ENCODE measurements around the gene FAM89B. TPM values are rescaled to one million over a fixed set of nuclear protein-coding genes. Genes with fewer than 3 reads are reported as not detected.

The FAM89B gene
- total RNA-seq, 1 donor from 2014 or later: 44.1 TPM

GRCh38 chr11:65569164-65569972 is 3.0 kb upstream of the FAM89B start:
- no peak for DNase-seq (ENCODE audit: low spot score)
- intact Hi-C loops (cut with DNase I): no loop called here
- ATAC-seq: peak; percentile 20

GRCh38 chr11:65569973-65570918 is 2.1 kb upstream of the FAM89B start, which contains the start of gene ZNRD2:
TSS of gene ZNRD2 (plus strand) at chr11:65570477. CDS start at chr11:65570492, 15 bp downstream.
- intact Hi-C loops (cut with DNase I): loop anchor here (5.0 kb wide), 1 partner anchor 37 kb away; no protein-coding TSS in a partner anchor
- ATAC-seq (peak; percentile 92), DNase-seq (ENCODE audit: low spot score) (peak; percentile 98)

GRCh38 chr11:65571420-65571819 is 918 bp upstream of the FAM89B start:
- no peak for ATAC-seq
- DNase-seq (ENCODE audit: low spot score): no peak
- intact Hi-C loops (cut with DNase I): loop anchor here (5.0 kb wide), 1 partner anchor 36 kb away; no protein-coding TSS in a partner anchor

GRCh38 chr11:65571940-65572339 is 398 bp upstream of the FAM89B start:
- ATAC-seq (no peak), DNase-seq (ENCODE audit: low spot score) (no peak)
- intact Hi-C loops (cut with DNase I): loop anchor here (5.0 kb wide), 1 partner anchor 35 kb away; no protein-coding TSS in a partner anchor

GRCh38 chr11:65573391-65574079 is 1.2 kb downstream of the FAM89B start:
- intact Hi-C loops (cut with DNase I): loop anchor here (5.0 kb wide), 1 partner anchor 34 kb away; no protein-coding TSS in a partner anchor
- DNase-seq (ENCODE audit: low spot score) (no peak), ATAC-seq (no peak)

GRCh38 chr11:65574109-65574810 is 1.9 kb downstream of the FAM89B start:
- ATAC-seq: peak; percentile 68
- intact Hi-C loops (cut with DNase I): loop anchor here (5.0 kb wide), 1 partner anchor 33 kb away; no protein-coding TSS in a partner anchor
- peak; percentile 96 for DNase-seq (ENCODE audit: low spot score)

GRCh38 chr11:65574811-65575567 is 2.7 kb downstream of the FAM89B start:
- DNase-seq (ENCODE audit: low spot score) (no peak), ATAC-seq (no peak)
- intact Hi-C loops (cut with DNase I): loop anchor here (5.0 kb wide), 1 partner anchor 32 kb away; no protein-coding TSS in a partner anchor

- DNase-seq (ENCODE audit: low spot score) (no peak), ATAC-seq (peak; percentile 1)
- intact Hi-C loops (cut with DNase I): no loop called here
These were observed 3.4 kb downstream of the FAM89B start, which contains the start of gene EHBP1L1 for GRCh38 chr11:65575568-65576231. TSS of gene EHBP1L1 (plus strand) at chr11:65576053. CDS start at chr11:65576303, 250 bp downstream.

- DNase-seq (ENCODE audit: low spot score) (no peak), ATAC-seq (no peak)
- intact Hi-C loops (cut with DNase I): no loop called here
These were observed 4.0 kb downstream of the FAM89B start for GRCh38 chr11:65576232-65576866.

GRCh38 chr11:65576867-65577755 is 4.8 kb downstream of the FAM89B start:
- DNase-seq (ENCODE audit: low spot score) (peak; percentile 77), ATAC-seq (peak; percentile 30)
- intact Hi-C loops (cut with DNase I): no loop called here

GRCh38 chr11:65577756-65578109 is 5.4 kb downstream of the FAM89B start:
- no peak for ATAC-seq
- intact Hi-C loops (cut with DNase I): no loop called here
- DNase-seq (ENCODE audit: low spot score): no peak

- intact Hi-C loops (cut with DNase I): no loop called here
- DNase-seq (ENCODE audit: low spot score): no peak
- no peak for ATAC-seq
These were observed 5.8 kb downstream of the FAM89B start for GRCh38 chr11:65578134-65578533.

- DNase-seq (ENCODE audit: low spot score) (no peak), ATAC-seq (no peak)
- intact Hi-C loops (cut with DNase I): no loop called here
These were observed 6.3 kb downstream of the FAM89B start for GRCh38 chr11:65578667-65579066.

GRCh38 chr11:65579291-65579690 is 7.0 kb downstream of the FAM89B start:
- intact Hi-C loops (cut with DNase I): no loop called here
- ATAC-seq: no peak

GRCh38 chr11:65580031-65580692 is 7.8 kb downstream of the FAM89B start:
- intact Hi-C loops (cut with DNase I): no loop called here
- DNase-seq (ENCODE audit: low spot score) (no peak), ATAC-seq (no peak)

More at GRCh38 chr11:65579291-65579690, 7.0 kb downstream of the FAM89B start:
- DNase-seq (ENCODE audit: low spot score): no peak
